DOHH2 (cell line): ENCODE results near the gene WDR55.

Experiments
- CTCF ChIP-seq: fragments of 200-600 bp; sonication (generic); IDR thresholded peaks from one replicate; pipeline ENCODE4 v1.5.1; 2014; ENCODE audit warnings: antibody characterized with exemption, mild to moderate bottlenecking, low read depth, low read length; ENCODE audit not compliant: poor library complexity, severe bottlenecking
- EZH2phosphoT487 ChIP-seq: fragments of 200-600 bp; sonication (generic); IDR thresholded peaks from 2 replicates; pipeline ENCODE4 v1.6.1; 2017; ENCODE audit warnings: borderline replicate concordance, mild to moderate bottlenecking, antibody characterized with exemption, low read length, moderate library complexity, mixed read lengths

- TF ChIP-seq CTCF (no peak), EZH2phosphoT487 (no peak)
These were observed 31.7 kb upstream of the WDR55 start, which contains the start of gene CD14 for GRCh38 chr5:140633021-140633471.
